Activated CD8-positive, alpha-beta T cell treated with anti-CD3 and anti-CD28 coated beads for 36 hours (primary cell): ENCODE data around the gene ZNF189. TPM values are rescaled to one million over a fixed set of nuclear protein-coding genes. Genes with fewer than 3 reads are reported as not detected.
"Not testable (repeated sequence)": the region's sequence is repeated elsewhere in the genome, so short reads cannot be mapped to it uniquely, and the experiment has no call there.

ENCODE experiments used
- ATAC-seq: fragments of 200-7000 bp; cut with Tn5 transposase; one replicate; pipeline ENCODE4 v1.10.0; 2021; ENCODE audit warnings: mild to moderate bottlenecking, moderate library complexity
- CTCF ChIA-PET: fragments of 350-600 bp; sonication (Branson Sonifier 250); formaldehyde crosslinking; loops from one replicate; lab custom pipeline; 2021; ENCODE audit warnings: antibody characterized with exemption; lab: Charles Lee
- POLR2A ChIA-PET: fragments of 350-600 bp; sonication (Branson Sonifier 250); formaldehyde crosslinking; loops from one replicate; lab custom pipeline; 2021; ENCODE audit warnings: antibody characterized with exemption; lab: Charles Lee
- DNase-seq: peaks from one replicate; pipeline ENCODE4 v3.0.0-alpha.2; 2020
- H3K27ac Mint-ChIP-seq: one replicate; pipeline ENCODE4 v1.8.0; 2021; ENCODE audit warnings: mild to moderate bottlenecking, mixed read lengths
- H3K27me3 Mint-ChIP-seq: one replicate; pipeline ENCODE4 v1.8.0; 2021; ENCODE audit warnings: mixed read lengths
- H3K36me3 Mint-ChIP-seq: one replicate; pipeline ENCODE4 v1.8.0; 2021; ENCODE audit warnings: low read depth, mixed read lengths
- H3K4me1 Mint-ChIP-seq: one replicate; pipeline ENCODE4 v1.8.0; 2021; ENCODE audit warnings: low read depth, mixed read lengths
- H3K4me3 Mint-ChIP-seq: one replicate; pipeline ENCODE4 v1.8.0; 2021; ENCODE audit warnings: mild to moderate bottlenecking, moderate library complexity, mixed read lengths
- H3K9me3 Mint-ChIP-seq: one replicate; pipeline ENCODE4 v1.8.0; 2021; ENCODE audit warnings: mixed read lengths
- CTCF ChIP-seq: fragments of 200-600 bp; IDR thresholded peaks from one replicate; pipeline ENCODE4 v1.8.0; 2022; ENCODE audit warnings: antibody characterized with exemption, mild to moderate bottlenecking
- intact Hi-C: fragments of 100-400 bp; cut with micrococcal nuclease; formaldehyde crosslinking; loops from one replicate; pipeline ENCODE4 v1.10.0; 2022
- total RNA-seq, 2 experiments: library from RNA; stranded (reverse); gene quantifications; one replicate each; pipeline ENCODE4 v1.2.3, GENCODE V29; 2021

ZNF189 gene
- total RNA-seq, 2 experiments from 2014 or later = 6.7 to 8.3 TPM

- ChIA-PET POLR2A (no interaction called here), CTCF (interaction anchor here (1.6 to 1.7 kb wide), 2 partner anchors 12 to 13 kb away, joined by 3 to 4 read pairs; no protein-coding TSS in a partner anchor)
- DNase-seq (no peak), ATAC-seq (no peak)
- Mint-ChIP-seq H3K4me1 (no peaks in the 10 kb centered on the region), H3K9me3 (peaks cover 2% of the 10 kb centered on the region), H3K4me3 (no peak overlapping the region), H3K27ac (no peak overlapping the region), H3K27me3 (peaks cover 19% of the 10 kb centered on the region), H3K36me3 (no peaks in the 10 kb centered on the region)
- TF ChIP-seq CTCF = no peak
- intact Hi-C loops = no loop called here
Measured at GRCh38 chr9:101376111-101376848, 22.4 kb upstream of the ZNF189 start.

DNA sequence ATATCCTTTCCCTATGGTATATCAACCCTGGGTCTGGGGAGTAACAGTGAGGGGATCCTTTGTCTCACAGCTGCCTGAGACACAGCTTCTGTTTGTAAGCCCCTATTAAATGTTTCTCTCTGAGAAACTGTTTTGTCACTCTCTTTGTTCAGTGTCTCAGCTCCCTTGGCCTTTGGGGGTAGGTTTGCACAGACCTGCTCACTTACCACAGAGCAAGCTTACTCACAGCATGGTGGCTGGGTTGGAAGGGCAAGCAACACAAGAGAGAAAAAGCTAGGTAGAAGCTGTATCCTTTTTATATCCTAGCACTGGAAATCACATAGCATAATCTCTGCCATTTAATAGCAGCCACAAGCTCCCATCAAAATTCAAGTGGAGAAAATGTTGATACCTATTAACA, 18.4 kb upstream of the ZNF189 start:
- Mint-ChIP-seq H3K27ac (no peak overlapping the region), H3K4me3 (no peak overlapping the region), H3K36me3 (peaks cover 11% of the 10 kb centered on the region), H3K4me1 (no peaks in the 10 kb centered on the region), H3K9me3 (peaks cover 8% of the 10 kb centered on the region), H3K27me3 (peaks cover 11% of the 10 kb centered on the region)
- no peak for ATAC-seq
- DNase-seq = no peak
- ChIA-PET POLR2A (no interaction called here), CTCF (interaction anchor here (1.4 to 1.5 kb wide), 2 partner anchors 10 to 12 kb away, joined by 3 read pairs; no protein-coding TSS in a partner anchor)
- intact Hi-C loops = no loop called here
- TF ChIP-seq CTCF = no peak

- POLR2A ChIA-PET = interaction anchor here (1.1 kb wide), 1 partner anchor 17 kb away, joined by 5 read pairs; no protein-coding TSS in a partner anchor
- TF ChIP-seq CTCF = no peak
Measured at GRCh38 chr9:101381118-101381517, 17.5 kb upstream of the ZNF189 start.

GRCh38 chr9:101381833-101382342, 16.8 kb upstream of the ZNF189 start:
- peaks cover 18% of the 10 kb centered on the region for H3K36me3 Mint-ChIP-seq
- ATAC-seq (no peak), DNase-seq (no peak)
- POLR2A ChIA-PET = interaction anchor here (1.1 kb wide), 1 partner anchor 16 kb away, joined by 5 read pairs; no protein-coding TSS in a partner anchor
- no peak overlapping the region for H3K27ac Mint-ChIP-seq
- no peaks in the 10 kb centered on the region for H3K4me1 Mint-ChIP-seq
- TF ChIP-seq CTCF = no peak
- intact Hi-C loops = no loop called here
- CTCF ChIA-PET = interaction anchor here (1.0 kb wide), 1 partner anchor 8 kb away, joined by 3 read pairs; no protein-coding TSS in a partner anchor
- peaks cover 4% of the 10 kb centered on the region for H3K27me3 Mint-ChIP-seq
- H3K4me3 Mint-ChIP-seq = no peak overlapping the region
- peaks cover 12% of the 10 kb centered on the region for H3K9me3 Mint-ChIP-seq

More at GRCh38 chr9:101381118-101381517, 17.5 kb upstream of the ZNF189 start:
- Mint-ChIP-seq H3K4me3 (no peak overlapping the region), H3K4me1 (no peaks in the 10 kb centered on the region), H3K36me3 (peaks cover 17% of the 10 kb centered on the region), H3K9me3 (peaks cover 12% of the 10 kb centered on the region), H3K27me3 (peaks cover 6% of the 10 kb centered on the region), H3K27ac (no peak overlapping the region)
- ATAC-seq = no peak
- no peak for DNase-seq
- CTCF ChIA-PET = interaction anchor here (1.5 kb wide), 1 partner anchor 10 kb away, joined by 3 read pairs; no protein-coding TSS in a partner anchor
- intact Hi-C loops = no loop called here

- no peak for ATAC-seq
- peaks cover 4% of the 10 kb centered on the region for H3K4me1 Mint-ChIP-seq
- intact Hi-C loops = no loop called here
- ChIA-PET CTCF (no interaction called here), POLR2A (no interaction called here)
- peaks cover 10% of the 10 kb centered on the region for H3K9me3 Mint-ChIP-seq
- no peak for DNase-seq
- peaks cover 2% of the 10 kb centered on the region for H3K27me3 Mint-ChIP-seq
- H3K4me3 Mint-ChIP-seq = no peak overlapping the region
- no peak for TF ChIP-seq CTCF
- H3K36me3 Mint-ChIP-seq = peaks cover 25% of the 10 kb centered on the region
- H3K27ac Mint-ChIP-seq = no peak overlapping the region
Measured at GRCh38 chr9:101383361-101383760, 15.3 kb upstream of the ZNF189 start.

DNA sequence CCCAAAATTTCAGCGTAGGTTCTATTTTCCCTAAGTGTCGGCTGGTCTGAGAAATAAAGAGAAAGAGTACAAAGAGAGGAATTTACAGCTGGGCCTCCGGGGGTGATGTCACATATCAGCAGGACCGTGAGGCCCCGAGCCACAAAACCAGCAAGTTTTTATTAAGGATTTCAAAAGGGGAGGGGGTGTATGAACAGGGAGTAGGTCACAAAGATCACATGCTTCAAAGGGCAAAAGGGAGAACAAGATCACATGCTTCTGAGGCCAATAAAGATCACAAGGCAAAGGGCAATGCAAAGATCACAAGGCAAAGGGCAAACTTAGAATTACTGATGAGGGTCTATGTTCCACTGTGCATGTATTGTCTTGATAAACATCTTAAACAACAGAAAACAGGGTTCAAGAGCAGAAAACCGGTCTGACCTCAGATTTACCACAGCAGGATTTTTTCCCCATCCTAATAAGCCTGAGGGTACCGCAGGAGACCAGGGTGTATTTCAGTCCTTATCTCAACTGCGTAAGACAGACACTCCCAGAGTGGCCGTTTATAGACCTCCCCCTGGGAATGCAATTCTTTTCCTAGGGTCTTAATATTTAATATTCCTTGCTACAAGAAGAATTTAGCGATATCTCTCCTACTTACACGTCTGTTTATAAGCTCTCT, 13.6 kb upstream of the ZNF189 start, which contains the start of gene BAAT:
Gene BAAT (minus strand): TSS at position 134 of the 664 bp plus-strand sequence. CDS start 13,602 bp downstream, outside the sequence.
- H3K9me3 Mint-ChIP-seq, ATAC-seq, H3K4me1 Mint-ChIP-seq, POLR2A ChIA-PET, intact Hi-C loops, H3K27me3 Mint-ChIP-seq, H3K4me3 Mint-ChIP-seq, CTCF ChIA-PET, DNase-seq, H3K27ac Mint-ChIP-seq: not testable (repeated sequence)
- peaks cover 34% of the 10 kb centered on the region for H3K36me3 Mint-ChIP-seq
